ENCODE results near the gene VAV3. TPM values are rescaled to one million over a fixed set of nuclear protein-coding genes. Genes with fewer than 3 reads are reported as not detected.

VAV3 gene
- total RNA-seq, 1 experiment from 2014 or later, result 0.57 TPM

DNA sequence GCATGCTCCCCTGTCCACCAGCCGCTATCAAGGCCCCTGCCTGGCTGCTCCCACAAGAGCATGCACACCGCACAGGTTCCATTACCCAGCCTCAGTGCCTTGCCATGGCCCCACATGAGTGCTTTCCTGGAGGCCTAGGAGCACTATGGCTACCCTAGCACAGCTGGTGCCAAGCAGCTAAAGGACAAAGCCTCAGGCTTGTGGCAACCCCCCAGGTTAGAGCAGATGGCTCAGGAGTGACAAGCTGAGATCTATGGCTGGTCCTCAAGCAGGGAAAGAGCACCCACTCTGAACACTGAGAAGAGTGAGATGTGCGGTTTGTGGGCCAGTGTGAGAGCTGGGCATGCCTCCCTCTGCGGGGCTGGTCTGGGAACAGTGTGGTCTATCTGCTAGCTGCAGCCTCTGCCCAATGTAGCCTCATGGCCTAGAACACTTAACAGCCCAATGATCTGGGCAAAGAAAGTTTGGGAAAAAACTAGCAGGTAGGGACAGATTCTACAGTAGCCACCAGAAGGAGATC is 129.8 kb downstream of the VAV3 start:
- Mint-ChIP-seq H3K27ac (ENCODE audit: unreplicated experiment) (no peak overlapping the region), H3K36me3 (ENCODE audit: insufficient read depth, unreplicated experiment) (no peaks in the 10 kb centered on the region), H3K27me3 (ENCODE audit: insufficient read depth, unreplicated experiment) (peaks cover 3% of the 10 kb centered on the region), H3K9me3 (ENCODE audit: unreplicated experiment) (no peaks in the 10 kb centered on the region), H3K4me3 (ENCODE audit: unreplicated experiment) (no peak overlapping the region), H3K4me1 (ENCODE audit: low read depth, unreplicated experiment) (no peaks in the 10 kb centered on the region)
- TF ChIP-seq, protein P1, sequence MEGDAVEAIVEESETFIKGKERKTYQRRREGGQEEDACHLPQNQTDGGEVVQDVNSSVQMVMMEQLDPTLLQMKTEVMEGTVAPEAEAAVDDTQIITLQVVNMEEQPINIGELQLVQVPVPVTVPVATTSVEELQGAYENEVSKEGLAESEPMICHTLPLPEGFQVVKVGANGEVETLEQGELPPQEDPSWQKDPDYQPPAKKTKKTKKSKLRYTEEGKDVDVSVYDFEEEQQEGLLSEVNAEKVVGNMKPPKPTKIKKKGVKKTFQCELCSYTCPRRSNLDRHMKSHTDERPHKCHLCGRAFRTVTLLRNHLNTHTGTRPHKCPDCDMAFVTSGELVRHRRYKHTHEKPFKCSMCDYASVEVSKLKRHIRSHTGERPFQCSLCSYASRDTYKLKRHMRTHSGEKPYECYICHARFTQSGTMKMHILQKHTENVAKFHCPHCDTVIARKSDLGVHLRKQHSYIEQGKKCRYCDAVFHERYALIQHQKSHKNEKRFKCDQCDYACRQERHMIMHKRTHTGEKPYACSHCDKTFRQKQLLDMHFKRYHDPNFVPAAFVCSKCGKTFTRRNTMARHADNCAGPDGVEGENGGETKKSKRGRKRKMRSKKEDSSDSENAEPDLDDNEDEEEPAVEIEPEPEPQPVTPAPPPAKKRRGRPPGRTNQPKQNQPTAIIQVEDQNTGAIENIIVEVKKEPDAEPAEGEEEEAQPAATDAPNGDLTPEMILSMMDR (IDR thresholded peaks at IDR 0.05; ENCODE audit: insufficient read depth in 1 of 2, low read depth in 1 of 2, low read length in 1 of 2, severe bottlenecking in 1 of 2, unreplicated experiment in 1 of 2), result no peak
- H3K4me1 ChIP-seq, result no peaks in the 10 kb centered on the region
- intact Hi-C loops (cut with micrococcal nuclease; ENCODE audit: unreplicated experiment), result no loop called here
- ChIA-PET POLR2A (interaction anchor here (0.6 kb wide), 1 partner anchor 307 kb away, joined by 3 read pairs; no protein-coding TSS in a partner anchor), CTCF (no interaction called here)
- no peak overlapping the region for H3K4me3 ChIP-seq (ENCODE audit: low read depth, low read length)
- BruUV-seq (replicated peaks), result no TSS peak
- DNase-seq, result no peak
- H3K27me3 ChIP-seq (replicated peaks; ENCODE audit: control insufficient read depth, insufficient read depth, low read length), result no peaks in the 10 kb centered on the region
- no peaks in the 10 kb centered on the region for H3K9me3 ChIP-seq
- H3K36me3 ChIP-seq (ENCODE audit: control insufficient read depth, insufficient read depth, low read length), result no peaks in the 10 kb centered on the region

DNA sequence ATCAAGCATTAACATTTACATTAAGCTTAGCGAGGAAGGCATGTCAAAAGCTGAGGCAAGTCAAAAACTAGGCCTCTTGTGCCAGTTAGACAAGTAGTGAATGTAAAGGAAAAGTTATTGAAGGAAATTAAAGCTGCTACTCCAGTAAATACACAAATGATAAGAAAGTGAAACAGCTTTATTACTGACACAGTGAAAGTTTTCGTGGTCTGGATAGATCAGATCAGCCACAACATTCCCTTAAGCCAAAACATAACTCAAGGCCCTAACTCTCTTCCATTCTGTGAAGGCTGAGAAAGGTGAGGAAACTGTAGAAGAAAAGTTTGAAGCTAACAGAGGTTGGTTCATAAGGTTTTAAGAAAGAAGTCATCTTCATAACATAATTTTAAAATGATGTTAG is 131.9 kb downstream of the VAV3 start:
- Mint-ChIP-seq H3K4me3 (ENCODE audit: unreplicated experiment) (no peak overlapping the region), H3K9me3 (ENCODE audit: unreplicated experiment) (no peaks in the 10 kb centered on the region), H3K27ac (ENCODE audit: unreplicated experiment) (no peak overlapping the region), H3K36me3 (ENCODE audit: insufficient read depth, unreplicated experiment) (no peaks in the 10 kb centered on the region), H3K27me3 (ENCODE audit: insufficient read depth, unreplicated experiment) (no peaks in the 10 kb centered on the region), H3K4me1 (ENCODE audit: low read depth, unreplicated experiment) (no peaks in the 10 kb centered on the region)
- Histone ChIP-seq H3K27me3 (replicated peaks; ENCODE audit: control insufficient read depth, insufficient read depth, low read length) (no peaks in the 10 kb centered on the region), H3K4me1 (no peaks in the 10 kb centered on the region), H3K36me3 (ENCODE audit: control insufficient read depth, insufficient read depth, low read length) (no peaks in the 10 kb centered on the region), H3K4me3 (ENCODE audit: low read depth, low read length) (no peak overlapping the region), H3K9me3 (no peaks in the 10 kb centered on the region)
- TF ChIP-seq, protein P1 (IDR thresholded peaks at IDR 0.05; ENCODE audit: insufficient read depth in 1 of 2, low read depth in 1 of 2, low read length in 1 of 2, severe bottlenecking in 1 of 2, unreplicated experiment in 1 of 2), result no peak
- DNase-seq, result no peak
- intact Hi-C loops (cut with micrococcal nuclease; ENCODE audit: unreplicated experiment), result no loop called here
- no TSS peak for BruUV-seq (replicated peaks)
- CTCF ChIA-PET, result no interaction called here
- POLR2A ChIA-PET, result no interaction called here

DNA sequence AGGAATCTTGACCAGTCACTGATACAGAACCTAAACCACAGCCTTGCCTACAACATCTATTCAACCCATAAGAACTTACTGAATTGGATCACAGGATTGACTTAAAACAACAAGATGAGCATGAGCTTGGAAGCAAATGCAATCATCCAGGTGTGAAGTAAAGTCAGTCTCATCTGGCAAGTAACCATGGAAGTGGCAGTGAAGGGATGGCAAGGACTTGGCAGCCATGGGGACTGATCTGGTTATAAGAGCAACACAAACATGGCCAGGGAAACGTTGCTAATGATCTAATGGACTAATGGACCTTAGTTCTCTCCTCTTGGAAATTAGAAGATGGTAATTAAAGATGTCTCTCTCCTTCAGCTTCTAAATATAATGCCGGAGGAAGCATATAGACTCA is 133.1 kb downstream of the VAV3 start:
- H3K9me3 Mint-ChIP-seq (ENCODE audit: unreplicated experiment), result no peaks in the 10 kb centered on the region
- no TSS peak for BruUV-seq (replicated peaks)
- no peak for DNase-seq
- ChIA-PET CTCF (interaction anchor here (0.6 kb wide), 1 partner anchor 36 kb away, joined by 3 read pairs; no protein-coding TSS in a partner anchor), POLR2A (no interaction called here)
- no peaks in the 10 kb centered on the region for H3K4me1 Mint-ChIP-seq (ENCODE audit: low read depth, unreplicated experiment)
- no peaks in the 10 kb centered on the region for H3K9me3 ChIP-seq
- H3K27ac Mint-ChIP-seq (ENCODE audit: unreplicated experiment), result no peak overlapping the region
- no peaks in the 10 kb centered on the region for H3K4me1 ChIP-seq
- no peaks in the 10 kb centered on the region for H3K27me3 Mint-ChIP-seq (ENCODE audit: insufficient read depth, unreplicated experiment)
- H3K36me3 ChIP-seq (ENCODE audit: control insufficient read depth, insufficient read depth, low read length), result no peaks in the 10 kb centered on the region
- intact Hi-C loops (cut with micrococcal nuclease; ENCODE audit: unreplicated experiment), result no loop called here
- H3K4me3 Mint-ChIP-seq (ENCODE audit: unreplicated experiment), result no peak overlapping the region
- H3K4me3 ChIP-seq (ENCODE audit: low read depth, low read length), result no peak overlapping the region
- no peaks in the 10 kb centered on the region for H3K36me3 Mint-ChIP-seq (ENCODE audit: insufficient read depth, unreplicated experiment)
- TF ChIP-seq, protein P1 (IDR thresholded peaks at IDR 0.05; ENCODE audit: insufficient read depth in 1 of 2, low read depth in 1 of 2, low read length in 1 of 2, severe bottlenecking in 1 of 2, unreplicated experiment in 1 of 2), result no peak
- H3K27me3 ChIP-seq (replicated peaks; ENCODE audit: control insufficient read depth, insufficient read depth, low read length), result no peaks in the 10 kb centered on the region

Measured in Caco-2 (cell line).